Transverse colon (tissue), 4 donors: ENCODE measurements around the gene ZCWPW2. TPM values are rescaled to one million over a fixed set of nuclear protein-coding genes. Genes with fewer than 3 reads are reported as not detected.

Experiments
- DNase-seq: peaks from one replicate; pipeline ENCODE4 v3.0.0-alpha.2; 2019
- H3K27ac ChIP-seq, 4 donors: fragments of 200-600 bp; sonication (generic); 2 replicates each; pipeline ENCODE4 v1.5.1; 2016 to 2018; ENCODE audit warnings: inconsistent platforms in 4 of 4
- H3K27me3 ChIP-seq: fragments of 200-600 bp; sonication (generic); 2 replicates; pipeline ENCODE4 v1.5.1; 2017; ENCODE audit warnings: inconsistent platforms
- H3K36me3 ChIP-seq, 4 donors: fragments of 200-600 bp; sonication (generic); 2 replicates each; pipeline ENCODE4 v1.5.1; 2017 to 2019; ENCODE audit warnings: inconsistent platforms in 4 of 4
- H3K4me1 ChIP-seq, 4 donors: fragments of 200-600 bp; sonication (generic); 2 replicates each; pipeline ENCODE4 v1.5.1; 2017 to 2020; ENCODE audit warnings: inconsistent platforms in 4 of 4
- H3K4me3 ChIP-seq, 4 donors: fragments of 200-600 bp; sonication (generic); 1 replicate in 1 of 4; 2 replicates in 3 of 4; pipeline versions ENCODE4 v1.5.1 to v1.6.1; 2017 to 2019; ENCODE audit warnings: inconsistent platforms in 4 of 4
- H3K9me3 ChIP-seq, 2 donors: fragments of 200-600 bp; sonication (generic); 2 replicates each; pipeline ENCODE4 v1.5.1; 2017 to 2019; ENCODE audit warnings: inconsistent platforms in 2 of 2
- CTCF ChIP-seq, 5 experiments: fragments of 200-600 bp in 3 of 5; fragments of 450-650 bp in 2 of 5; sonication (generic) in 3 of 5; IDR thresholded peaks; 1 replicate in 2 of 5; 2 replicates in 3 of 5; pipeline ENCODE4 v1.5.1; 2016 to 2017; ENCODE audit warnings: antibody characterized with exemption in 5 of 5, inconsistent platforms in 3 of 5, mild to moderate bottlenecking in 2 of 5, moderate library complexity in 1 of 5
- EP300 ChIP-seq: sonication (generic); formaldehyde crosslinking; IDR thresholded peaks from one replicate; pipeline ENCODE4 v1.6.1; 2017; ENCODE audit warnings: antibody characterized with exemption, low read depth
- POLR2A ChIP-seq: fragments of 450-650 bp; IDR thresholded peaks from one replicate; pipeline ENCODE4 v1.6.1; 2016; ENCODE audit warnings: antibody characterized with exemption, mild to moderate bottlenecking, moderate library complexity
- POLR2AphosphoS5 ChIP-seq, 3 donors: sonication (generic); formaldehyde crosslinking; IDR thresholded peaks; one replicate each; pipeline ENCODE4 v1.6.1; 2016; ENCODE audit warnings: antibody characterized with exemption in 3 of 3
- WGBS, 2 donors: methylation state at CpG; one replicate each; pipeline ENCODE4 v1.1.5; 2018; ENCODE audit warnings: low coverage in 1 of 2; 5-methylcytosine and 5-hydroxymethylcytosine counted together
- in situ Hi-C, 4 donors: fragments of 200-750 bp; cut with MboI; loops; one replicate each; pipeline versions ENCODE4 v1.15.0 to v1.15.1; 2017; ENCODE audit warnings: low sequenced_read_pairs in 3 of 4, low pct_ligation_motif_present in 1 of 4, low pct_unique_long_range_greater_than_20kb in 1 of 4
- intact Hi-C: fragments of 100-400 bp; cut with DNase I; formaldehyde crosslinking; loops from one replicate; pipeline ENCODE4 v1.15.1; 2023; ENCODE audit warnings: low total_unique reads
- total RNA-seq, 4 donors: library from RNA; depleted of rRNA; stranded (reverse); fragments of >200 nt; gene quantifications; one replicate each; pipeline ENCODE4 v1.1.0, GENCODE V29; 2016

Gene ZCWPW2
- total RNA-seq, 4 donors from 2014 or later = 0.41 to 0.79 TPM; not detected in 2

- no peak for TF ChIP-seq CTCF (IDR thresholded peaks at IDR 0.05)
- no peak for TF ChIP-seq POLR2A
- TF ChIP-seq EP300 = no peak
- TF ChIP-seq POLR2AphosphoS5 (IDR thresholded peaks at IDR 0.05) = no peak
- Histone ChIP-seq H3K4me1 (no peaks in the 10 kb centered on the region), H3K27ac (no peak overlapping the region), H3K9me3 (no peaks in the 10 kb centered on the region), H3K36me3 (no peaks in the 10 kb centered on the region), H3K4me3 (no peak overlapping the region), H3K27me3 (no peaks in the 10 kb centered on the region)
- WGBS, 2 donors = 93 to 97% methylated on average over 5 of the region's 5 CpGs
- no peak for DNase-seq
- intact Hi-C loops (no loop called here), in situ Hi-C loops (no loop called here)
Measured at GRCh38 chr3:28386049-28386448, 37.5 kb downstream of the ZCWPW2 start.

- Histone ChIP-seq H3K36me3 (no peaks in the 10 kb centered on the region), H3K9me3 (peaks cover 8 to 17% of the 10 kb centered on the region in 2 donors), H3K27ac (no peak overlapping the region), H3K4me1 (no peaks in the 10 kb centered on the region), H3K4me3 (no peak overlapping the region), H3K27me3 (no peaks in the 10 kb centered on the region)
- TF ChIP-seq CTCF (IDR thresholded peaks at IDR 0.05) (no peak), POLR2AphosphoS5 (IDR thresholded peaks at IDR 0.05) (no peak), POLR2A (no peak), EP300 (no peak)
- no peak for DNase-seq
- in situ Hi-C loops (no loop called here), intact Hi-C loops (no loop called here)
- 71 to 80% methylated on average over 1 of the region's 1 CpG for WGBS, 2 donors
Measured at GRCh38 chr3:28388978-28389377, 40.5 kb downstream of the ZCWPW2 start.

GRCh38 chr3:28399206-28399605 is 50.7 kb downstream of the ZCWPW2 start:
- no peaks in the 10 kb centered on the region for H3K36me3 ChIP-seq
- H3K27me3 ChIP-seq = no peaks in the 10 kb centered on the region
- intact Hi-C loops = no loop called here
- peaks cover 27% of the 10 kb centered on the region in 2 donors for H3K9me3 ChIP-seq
- H3K4me3 ChIP-seq = no peak overlapping the region
- WGBS, 2 donors = 92% methylated on average over 3 of the region's 3 CpGs; no CpG with 5 or more reads in 1 of the 2 donors
- no peak overlapping the region for H3K27ac ChIP-seq
- no peak for DNase-seq
- in situ Hi-C loops = no loop called here
- H3K4me1 ChIP-seq = no peaks in the 10 kb centered on the region
- no peak for TF ChIP-seq CTCF (IDR thresholded peaks at IDR 0.05)
- TF ChIP-seq POLR2A = no peak
- no peak for TF ChIP-seq POLR2AphosphoS5 (IDR thresholded peaks at IDR 0.05)

GRCh38 chr3:28406241-28406640 is 57.7 kb downstream of the ZCWPW2 start:
- TF ChIP-seq POLR2A = no peak
- TF ChIP-seq EP300 = no peak
- TF ChIP-seq POLR2AphosphoS5 (IDR thresholded peaks at IDR 0.05) = no peak
- no peak for TF ChIP-seq CTCF (IDR thresholded peaks at IDR 0.05)
- intact Hi-C loops = no loop called here
- Histone ChIP-seq H3K27me3 (no peaks in the 10 kb centered on the region), H3K27ac (no peak overlapping the region), H3K9me3 (peaks cover 8 to 15% of the 10 kb centered on the region in 2 donors), H3K4me3 (no peak overlapping the region), H3K36me3 (no peaks in the 10 kb centered on the region), H3K4me1 (no peaks in the 10 kb centered on the region)
- no peak for DNase-seq
- in situ Hi-C loops = no loop called here
- 44 to 65% methylated on average over 1 of the region's 1 CpG for WGBS, 2 donors
